Measurements from ENCODE around the gene B3GNT8. TPM values are rescaled to one million over a fixed set of nuclear protein-coding genes. Genes with fewer than 3 reads are reported as not detected.

Gene B3GNT8
- total and polyA plus RNA-seq, 2 donors from 2014 or later: 4.4 to 6.5 TPM

DNA sequence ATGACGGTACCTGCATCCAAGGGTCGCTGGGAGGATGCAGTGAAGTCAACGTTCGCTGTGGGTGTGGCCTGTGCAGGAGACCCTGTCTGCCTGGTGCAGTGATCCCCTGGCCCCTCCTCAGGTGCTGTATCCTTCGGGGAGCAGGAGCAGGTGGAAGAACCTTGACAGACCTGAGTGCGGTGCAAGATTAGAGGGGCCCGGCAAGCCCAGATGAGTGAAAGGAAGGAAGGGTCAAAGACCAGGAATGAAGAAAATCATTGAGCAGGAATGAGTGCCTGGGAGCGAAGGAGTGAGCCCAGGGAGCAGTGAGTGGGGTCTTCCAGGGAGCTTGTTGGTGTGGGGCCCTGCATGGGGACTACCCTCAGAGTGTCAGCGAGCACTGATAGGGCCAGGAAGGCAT is 12.7 kb downstream of the B3GNT8 start:
- H3K4me3 ChIP-seq (ENCODE audit: low read length in 3 of 3): no peak overlapping the region
- intact Hi-C loops (cut with DNase I): no loop called here
- no peaks in the 10 kb centered on the region for H3K27me3 ChIP-seq (ENCODE audit: control insufficient read depth, insufficient read depth, low read length)
- peaks cover 2 to 50% (median 27%) of the 10 kb centered on the region in 3 donors for H3K36me3 ChIP-seq (ENCODE audit: control insufficient read depth in 2 of 3, insufficient read depth in 3 of 3, low read length in 3 of 3)
- FAIRE-seq (no peak), DNase-seq (no peak)
- H3K9ac ChIP-seq (ENCODE audit: low read length in 3 of 3): no peak overlapping the region
- H3K27ac ChIP-seq (ENCODE audit: low read depth in 2 of 2, low read length in 2 of 2): no peak overlapping the region
- H3K4me1 ChIP-seq (ENCODE audit: control insufficient read depth in 2 of 3, insufficient read depth in 2 of 3, low read depth in 1 of 3, low read length in 3 of 3): peaks cover 0 to 4% (median 0%) of the 10 kb centered on the region in 3 donors
- TF ChIP-seq, protein P1, sequence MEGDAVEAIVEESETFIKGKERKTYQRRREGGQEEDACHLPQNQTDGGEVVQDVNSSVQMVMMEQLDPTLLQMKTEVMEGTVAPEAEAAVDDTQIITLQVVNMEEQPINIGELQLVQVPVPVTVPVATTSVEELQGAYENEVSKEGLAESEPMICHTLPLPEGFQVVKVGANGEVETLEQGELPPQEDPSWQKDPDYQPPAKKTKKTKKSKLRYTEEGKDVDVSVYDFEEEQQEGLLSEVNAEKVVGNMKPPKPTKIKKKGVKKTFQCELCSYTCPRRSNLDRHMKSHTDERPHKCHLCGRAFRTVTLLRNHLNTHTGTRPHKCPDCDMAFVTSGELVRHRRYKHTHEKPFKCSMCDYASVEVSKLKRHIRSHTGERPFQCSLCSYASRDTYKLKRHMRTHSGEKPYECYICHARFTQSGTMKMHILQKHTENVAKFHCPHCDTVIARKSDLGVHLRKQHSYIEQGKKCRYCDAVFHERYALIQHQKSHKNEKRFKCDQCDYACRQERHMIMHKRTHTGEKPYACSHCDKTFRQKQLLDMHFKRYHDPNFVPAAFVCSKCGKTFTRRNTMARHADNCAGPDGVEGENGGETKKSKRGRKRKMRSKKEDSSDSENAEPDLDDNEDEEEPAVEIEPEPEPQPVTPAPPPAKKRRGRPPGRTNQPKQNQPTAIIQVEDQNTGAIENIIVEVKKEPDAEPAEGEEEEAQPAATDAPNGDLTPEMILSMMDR (IDR thresholded peaks at IDR 0.05; ENCODE audit: borderline replicate concordance, extremely low read depth, insufficient read depth): no peak
- H3K9me3 ChIP-seq (ENCODE audit: control insufficient read depth in 2 of 3, insufficient read depth in 1 of 3, low read length in 3 of 3): no peaks in the 10 kb centered on the region

DNA sequence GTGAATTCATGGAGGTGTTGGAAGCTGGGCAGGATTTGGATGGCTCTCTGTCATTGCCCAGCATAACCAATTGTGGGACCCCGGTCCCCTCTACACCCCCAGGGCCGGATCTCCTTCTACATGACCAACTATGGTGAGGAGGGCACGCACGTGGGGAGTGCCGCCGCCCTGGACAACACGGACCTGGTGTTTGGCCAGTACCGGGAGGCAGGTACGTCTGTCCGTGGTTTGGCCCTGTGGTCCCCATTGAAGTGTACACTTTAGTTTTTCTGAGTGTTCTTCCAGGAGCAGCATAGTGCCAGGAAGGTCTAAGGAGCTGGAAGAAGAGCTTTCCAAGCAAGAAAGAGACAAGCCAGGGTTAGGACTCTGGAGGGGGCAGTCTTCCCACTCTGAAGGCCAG is 13.2 kb downstream of the B3GNT8 start:
- H3K36me3 ChIP-seq (ENCODE audit: control insufficient read depth in 2 of 3, insufficient read depth in 3 of 3, low read length in 3 of 3): peaks cover 0 to 47% (median 24%) of the 10 kb centered on the region in 3 donors
- no peak overlapping the region for H3K9ac ChIP-seq (ENCODE audit: low read length in 3 of 3)
- H3K27me3 ChIP-seq (ENCODE audit: control insufficient read depth, insufficient read depth, low read length): no peaks in the 10 kb centered on the region
- H3K9me3 ChIP-seq (ENCODE audit: control insufficient read depth in 2 of 3, insufficient read depth in 1 of 3, low read length in 3 of 3): no peaks in the 10 kb centered on the region
- peaks cover 0 to 4% (median 0%) of the 10 kb centered on the region in 3 donors for H3K4me1 ChIP-seq (ENCODE audit: control insufficient read depth in 2 of 3, insufficient read depth in 2 of 3, low read depth in 1 of 3, low read length in 3 of 3)
- TF ChIP-seq, protein P1 (IDR thresholded peaks at IDR 0.05; ENCODE audit: borderline replicate concordance, extremely low read depth, insufficient read depth): no peak
- H3K27ac ChIP-seq (ENCODE audit: low read depth in 2 of 2, low read length in 2 of 2): no peak overlapping the region
- peak in 1 of 5 donors; percentile 60 for DNase-seq
- H3K4me3 ChIP-seq (ENCODE audit: low read length in 3 of 3): no peak overlapping the region
- intact Hi-C loops (cut with DNase I): no loop called here
- no peak for FAIRE-seq

DNA sequence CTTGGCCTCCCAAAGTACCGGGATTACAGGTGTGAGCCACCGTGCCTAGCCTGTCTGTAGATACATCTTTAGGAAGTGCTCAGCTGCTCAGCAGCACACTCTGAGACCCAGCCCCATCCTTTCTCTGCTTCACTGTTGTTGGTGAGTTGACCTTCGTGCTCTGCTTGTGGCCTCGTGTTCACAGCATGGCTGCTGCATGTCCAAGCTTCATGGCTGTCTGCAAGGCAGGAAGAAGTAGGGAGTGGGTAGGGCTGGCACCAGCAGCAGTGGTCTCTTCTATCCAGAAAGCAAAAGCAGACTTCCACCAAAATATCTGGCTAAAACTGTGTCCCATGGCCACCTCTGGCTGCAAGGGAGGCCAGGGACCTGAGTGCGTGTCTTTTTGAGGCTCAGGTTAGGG is 14.2 kb downstream of the B3GNT8 start:
- no peak for DNase-seq
- no peaks in the 10 kb centered on the region for H3K27me3 ChIP-seq (ENCODE audit: control insufficient read depth, insufficient read depth, low read length)
- peaks cover 0 to 42% (median 20%) of the 10 kb centered on the region in 3 donors for H3K36me3 ChIP-seq (ENCODE audit: control insufficient read depth in 2 of 3, insufficient read depth in 3 of 3, low read length in 3 of 3)
- no peak overlapping the region for H3K9ac ChIP-seq (ENCODE audit: low read length in 3 of 3)
- intact Hi-C loops (cut with DNase I): no loop called here
- no peak overlapping the region for H3K27ac ChIP-seq (ENCODE audit: low read depth in 2 of 2, low read length in 2 of 2)
- no peak overlapping the region for H3K4me3 ChIP-seq (ENCODE audit: low read length in 3 of 3)
- H3K4me1 ChIP-seq (ENCODE audit: control insufficient read depth in 2 of 3, insufficient read depth in 2 of 3, low read depth in 1 of 3, low read length in 3 of 3): peaks cover 0 to 4% (median 0%) of the 10 kb centered on the region in 3 donors
- FAIRE-seq: no peak
- H3K9me3 ChIP-seq (ENCODE audit: control insufficient read depth in 2 of 3, insufficient read depth in 1 of 3, low read length in 3 of 3): no peaks in the 10 kb centered on the region
- TF ChIP-seq, protein P1 (IDR thresholded peaks at IDR 0.05; ENCODE audit: borderline replicate concordance, extremely low read depth, insufficient read depth): no peak

DNA sequence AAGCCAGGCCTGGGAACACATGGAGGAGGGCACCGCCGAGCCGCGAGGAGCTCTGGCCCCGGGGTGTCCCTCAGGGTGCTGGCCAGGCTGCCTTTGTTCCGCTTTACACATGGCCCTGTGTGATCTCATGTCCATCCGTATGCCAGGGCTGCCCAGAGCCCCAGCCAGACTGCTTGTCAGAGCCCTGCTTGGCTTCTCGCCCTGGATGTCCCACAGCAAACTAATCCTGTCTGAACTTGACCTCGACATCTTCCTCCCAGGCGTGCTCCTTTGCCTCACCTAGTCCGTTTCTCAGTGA is 15.3 kb downstream of the B3GNT8 start:
- H3K27ac ChIP-seq (ENCODE audit: low read depth in 2 of 2, low read length in 2 of 2): no peak overlapping the region
- no peaks in the 10 kb centered on the region for H3K9me3 ChIP-seq (ENCODE audit: control insufficient read depth in 2 of 3, insufficient read depth in 1 of 3, low read length in 3 of 3)
- intact Hi-C loops (cut with DNase I): no loop called here
- H3K27me3 ChIP-seq (ENCODE audit: control insufficient read depth, insufficient read depth, low read length): no peaks in the 10 kb centered on the region
- DNase-seq: peak in 1 of 5 donors; percentile 51
- no peak for FAIRE-seq
- TF ChIP-seq, protein P1 (IDR thresholded peaks at IDR 0.05; ENCODE audit: borderline replicate concordance, extremely low read depth, insufficient read depth): no peak
- no peak overlapping the region for H3K9ac ChIP-seq (ENCODE audit: low read length in 3 of 3)
- no peak overlapping the region for H3K4me3 ChIP-seq (ENCODE audit: low read length in 3 of 3)
- H3K4me1 ChIP-seq (ENCODE audit: control insufficient read depth in 2 of 3, insufficient read depth in 2 of 3, low read depth in 1 of 3, low read length in 3 of 3): peaks cover 0 to 8% (median 0%) of the 10 kb centered on the region in 3 donors
- peaks cover 0 to 35% (median 18%) of the 10 kb centered on the region in 3 donors for H3K36me3 ChIP-seq (ENCODE audit: control insufficient read depth in 2 of 3, insufficient read depth in 3 of 3, low read length in 3 of 3)
